Glutamatergic neuron (in vitro differentiated cells): ENCODE data around the gene GATAD2A. TPM values are rescaled to one million over a fixed set of nuclear protein-coding genes. Genes with fewer than 3 reads are reported as not detected.

Experiments
- DNase-seq: peaks from one replicate; pipeline ENCODE4 v3.0.0; 2022
- H3K27ac Mint-ChIP-seq: one replicate; pipeline ENCODE4 v1.8.0; 2020; ENCODE audit warnings: mild to moderate bottlenecking, mixed read lengths, inconsistent platforms; ENCODE audit not compliant: unreplicated experiment
- H3K27me3 Mint-ChIP-seq: one replicate; pipeline ENCODE4 v1.8.0; 2020; ENCODE audit warnings: mild to moderate bottlenecking, moderate library complexity, mixed read lengths, inconsistent platforms; ENCODE audit not compliant: unreplicated experiment
- H3K36me3 Mint-ChIP-seq: one replicate; pipeline ENCODE4 v1.8.0; 2020; ENCODE audit warnings: mild to moderate bottlenecking, mixed read lengths, inconsistent platforms; ENCODE audit not compliant: unreplicated experiment
- H3K4me1 Mint-ChIP-seq: one replicate; pipeline ENCODE4 v1.8.0; 2020; ENCODE audit warnings: mild to moderate bottlenecking, low read depth, mixed read lengths, inconsistent platforms; ENCODE audit not compliant: unreplicated experiment
- H3K4me3 Mint-ChIP-seq: one replicate; pipeline ENCODE4 v1.8.0; 2020; ENCODE audit warnings: mild to moderate bottlenecking, mixed read lengths, inconsistent platforms; ENCODE audit not compliant: unreplicated experiment
- H3K9me3 Mint-ChIP-seq: one replicate; pipeline ENCODE4 v1.8.0; 2020; ENCODE audit warnings: mild to moderate bottlenecking, moderate library complexity, mixed read lengths, inconsistent platforms; ENCODE audit not compliant: unreplicated experiment
- total RNA-seq: library from RNA; stranded (reverse); fragmentation: NEBNext Ultra II Directional; extraction: Animal tissue kit (Norgen Biotek cat#: 25700); gene quantifications from one replicate; pipeline ENCODE4 v1.2.1, GENCODE V29; 2021; ENCODE audit not compliant: unreplicated experiment
- TF ChIP-seq, protein P1 (sequence below): fragments of 200-600 bp; sonication (generic); IDR thresholded peaks from one replicate; pipeline ENCODE4 v1.5.0; 2021; ENCODE audit not compliant: partially characterized antibody, unreplicated experiment

Gene GATAD2A
- total RNA-seq, 1 donor from 2014 or later = 203 TPM

DNA sequence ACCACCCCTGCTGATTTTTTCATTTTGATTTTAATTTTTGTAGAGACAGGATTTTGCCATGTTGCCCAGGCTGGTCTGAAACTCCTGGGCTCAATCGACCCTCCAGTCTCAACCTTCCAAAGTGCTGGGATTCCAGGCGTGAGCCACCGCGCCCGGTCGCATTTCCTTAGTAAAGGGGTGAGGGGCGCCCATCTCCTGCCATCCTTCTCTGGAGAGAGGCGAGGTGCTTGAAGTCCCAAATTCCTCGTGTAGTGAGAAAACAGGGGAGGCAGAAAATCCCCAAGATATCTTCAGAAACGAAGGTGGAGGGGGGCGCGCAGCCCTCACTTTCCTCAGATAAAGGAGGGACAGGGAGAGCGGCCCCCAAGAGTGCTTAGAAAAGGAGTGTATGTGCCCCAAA lies 21.0 kb upstream of the GATAD2A start:
- peaks cover 2% of the 10 kb centered on the region for H3K9me3 Mint-ChIP-seq

DNA sequence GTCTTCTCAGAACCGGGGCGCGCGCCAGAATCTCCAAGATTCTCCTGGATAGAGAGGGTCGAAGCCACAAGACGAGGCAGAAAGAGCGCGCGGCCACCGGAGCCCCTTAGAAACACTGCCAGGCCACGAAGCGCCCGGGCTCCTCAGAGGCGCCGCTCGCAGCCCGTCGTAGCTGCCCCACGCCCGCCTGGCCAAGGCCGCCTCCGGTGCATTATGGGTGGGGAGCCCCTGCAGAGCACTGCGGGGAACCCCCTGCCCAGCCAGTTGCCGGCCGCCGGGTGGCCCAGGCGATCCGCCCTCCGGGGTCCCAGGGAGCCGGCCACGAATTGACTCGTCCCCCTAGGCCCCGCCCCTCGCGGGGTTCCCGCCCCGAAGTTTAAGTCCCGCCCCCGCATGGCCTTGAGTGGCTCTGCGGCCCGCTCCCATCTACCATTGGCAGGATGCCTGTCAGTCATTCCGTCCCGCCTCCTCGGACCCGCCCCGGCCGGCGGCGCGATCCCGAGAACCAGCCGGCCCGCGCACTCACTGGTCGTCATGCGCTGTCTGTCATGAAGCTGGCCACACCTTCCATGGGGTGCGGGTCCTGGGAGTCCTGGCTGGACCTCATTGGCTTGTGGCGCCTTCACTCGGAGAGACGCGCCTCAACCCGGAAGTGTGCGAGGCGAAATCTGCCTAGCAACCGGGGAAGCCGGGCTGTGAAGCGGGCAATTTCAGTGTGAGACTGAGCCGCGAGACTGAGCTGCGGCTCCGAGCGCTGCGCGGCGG lies 20.2 kb upstream of the GATAD2A start:
- H3K27me3 Mint-ChIP-seq = peaks cover 3% of the 10 kb centered on the region
- H3K27ac Mint-ChIP-seq = peak overlapping the region; percentile 68
- peaks cover 7% of the 10 kb centered on the region for H3K36me3 Mint-ChIP-seq
- peaks cover 2% of the 10 kb centered on the region for H3K9me3 Mint-ChIP-seq
- peaks cover 19% of the 10 kb centered on the region for H3K4me1 Mint-ChIP-seq
- TF ChIP-seq, protein P1, sequence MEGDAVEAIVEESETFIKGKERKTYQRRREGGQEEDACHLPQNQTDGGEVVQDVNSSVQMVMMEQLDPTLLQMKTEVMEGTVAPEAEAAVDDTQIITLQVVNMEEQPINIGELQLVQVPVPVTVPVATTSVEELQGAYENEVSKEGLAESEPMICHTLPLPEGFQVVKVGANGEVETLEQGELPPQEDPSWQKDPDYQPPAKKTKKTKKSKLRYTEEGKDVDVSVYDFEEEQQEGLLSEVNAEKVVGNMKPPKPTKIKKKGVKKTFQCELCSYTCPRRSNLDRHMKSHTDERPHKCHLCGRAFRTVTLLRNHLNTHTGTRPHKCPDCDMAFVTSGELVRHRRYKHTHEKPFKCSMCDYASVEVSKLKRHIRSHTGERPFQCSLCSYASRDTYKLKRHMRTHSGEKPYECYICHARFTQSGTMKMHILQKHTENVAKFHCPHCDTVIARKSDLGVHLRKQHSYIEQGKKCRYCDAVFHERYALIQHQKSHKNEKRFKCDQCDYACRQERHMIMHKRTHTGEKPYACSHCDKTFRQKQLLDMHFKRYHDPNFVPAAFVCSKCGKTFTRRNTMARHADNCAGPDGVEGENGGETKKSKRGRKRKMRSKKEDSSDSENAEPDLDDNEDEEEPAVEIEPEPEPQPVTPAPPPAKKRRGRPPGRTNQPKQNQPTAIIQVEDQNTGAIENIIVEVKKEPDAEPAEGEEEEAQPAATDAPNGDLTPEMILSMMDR = no peak
- peak overlapping the region; percentile 78 for H3K4me3 Mint-ChIP-seq
- DNase-seq = peak; percentile 99

More for the DNA sequence above, 21.0 kb upstream of the GATAD2A start:
- no peak for DNase-seq
- H3K27me3 Mint-ChIP-seq = peaks cover 3% of the 10 kb centered on the region
- TF ChIP-seq, protein P1 = no peak
- H3K36me3 Mint-ChIP-seq = peaks cover 7% of the 10 kb centered on the region
- peaks cover 19% of the 10 kb centered on the region for H3K4me1 Mint-ChIP-seq
- H3K4me3 Mint-ChIP-seq = peak overlapping the region; percentile 52
- peak overlapping the region; percentile 68 for H3K27ac Mint-ChIP-seq

DNA sequence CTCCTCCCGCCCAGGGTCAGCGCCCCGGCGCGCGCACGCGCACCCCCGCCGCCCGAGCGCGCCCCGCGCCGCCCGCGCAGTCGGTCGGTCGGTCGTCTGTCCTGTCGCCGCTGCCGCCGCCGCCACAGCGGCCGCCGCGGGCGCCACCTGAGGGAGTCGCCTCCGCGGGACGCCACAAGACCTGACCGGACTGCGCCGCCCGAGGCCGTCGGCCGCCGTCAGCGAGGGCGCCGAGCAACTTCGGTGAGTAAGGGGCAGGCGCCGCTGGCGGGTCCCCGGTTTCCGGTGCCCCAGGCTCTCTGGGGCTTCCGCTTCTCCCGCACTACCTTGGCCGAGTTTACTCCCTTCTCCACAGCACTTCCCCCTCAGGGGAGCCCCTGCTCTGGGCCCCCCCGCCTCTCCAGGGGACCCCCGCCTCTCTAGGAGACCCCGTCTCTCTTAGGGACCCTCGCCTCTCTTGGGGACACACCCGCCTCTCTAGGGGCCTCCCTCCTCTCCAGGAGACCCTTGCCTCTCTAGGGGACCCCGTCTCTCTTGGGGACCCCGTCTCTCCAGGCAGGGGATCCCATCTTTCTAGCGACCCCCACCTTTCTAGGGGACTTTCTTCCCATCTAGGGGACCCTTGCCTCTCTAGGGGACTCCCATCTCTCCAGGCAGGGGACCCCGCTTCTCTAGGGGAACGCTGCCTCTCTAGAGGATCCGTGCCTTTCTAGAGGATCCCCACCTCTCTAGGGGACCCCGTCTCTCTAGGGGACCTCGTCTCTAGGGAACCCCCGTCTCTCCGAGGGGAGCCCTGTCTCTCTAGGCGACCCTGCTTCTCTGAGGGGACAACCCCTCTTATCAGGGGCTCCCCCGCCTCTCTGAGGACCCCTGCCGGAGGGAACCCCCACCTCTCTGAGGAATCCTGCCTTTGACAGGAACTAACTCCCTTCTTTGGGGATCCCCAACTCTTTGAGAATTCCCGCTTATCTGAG lies 19.3 kb upstream of the GATAD2A start:
- DNase-seq = peak; percentile 74
- H3K9me3 Mint-ChIP-seq = peaks cover 2% of the 10 kb centered on the region

DNA sequence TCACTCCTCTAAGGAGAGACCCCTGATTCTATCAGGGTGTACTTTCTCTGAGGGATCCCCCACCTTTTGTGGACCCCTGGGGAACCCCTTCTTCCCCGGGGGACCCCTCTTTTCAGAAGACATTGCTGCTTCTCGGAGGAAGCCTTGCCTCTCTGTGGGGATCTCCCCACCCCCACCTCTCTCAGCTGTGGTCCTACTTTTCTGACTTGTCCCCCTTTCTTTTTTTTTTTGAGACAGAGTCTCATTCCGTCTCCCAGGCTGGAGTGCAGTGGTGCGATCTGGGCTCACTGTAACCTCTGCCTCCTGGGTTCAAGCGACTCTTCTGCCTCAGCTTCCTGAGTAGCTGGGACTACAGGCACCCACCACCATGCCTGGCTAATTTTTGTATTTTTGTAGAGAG lies 18.4 kb upstream of the GATAD2A start:
- Mint-ChIP-seq H3K27me3 (peaks cover 3% of the 10 kb centered on the region), H3K4me3 (peak overlapping the region; percentile 82), H3K9me3 (no peaks in the 10 kb centered on the region), H3K27ac (peak overlapping the region; percentile 22), H3K4me1 (peaks cover 22% of the 10 kb centered on the region), H3K36me3 (peaks cover 7% of the 10 kb centered on the region)
- no peak for DNase-seq
- TF ChIP-seq, protein P1 = no peak

More for the DNA sequence above, 19.3 kb upstream of the GATAD2A start:
- no peak overlapping the region for H3K27ac Mint-ChIP-seq
- peaks cover 7% of the 10 kb centered on the region for H3K36me3 Mint-ChIP-seq
- peak overlapping the region; percentile 82 for H3K4me3 Mint-ChIP-seq
- peaks cover 19% of the 10 kb centered on the region for H3K4me1 Mint-ChIP-seq
- H3K27me3 Mint-ChIP-seq = peaks cover 3% of the 10 kb centered on the region
- TF ChIP-seq, protein P1 = no peak
